K562 (cell line): Measurements from ENCODE around the gene SETSIP. TPM values are rescaled to one million over a fixed set of nuclear protein-coding genes. Genes with fewer than 3 reads are reported as not detected.

Source experiments
- ATAC-seq: fragments of 200-7000 bp; cut with Tn5 transposase; 3 replicates; pipeline ENCODE4 v1.9.1; 2020; ENCODE audit warnings: moderate library complexity
- BruUV-seq: library from RNA; stranded (reverse); fragments of 400-500 nt; replicated peaks from 2 replicates; lab custom pipeline; 2021; lab: Mats Ljungman, UMichigan
- CTCF ChIA-PET: fragments of 300-600 bp; formaldehyde crosslinking; extraction: SDS; loops from one replicate; lab custom pipeline; 2021; ENCODE audit warnings: low intra/inter-chr PET ratio; lab: Yijun Ruan, JAX
- POLR2A ChIA-PET: fragments of 300-600, 350-650 bp; sonication (Branson Sonifier 250); formaldehyde crosslinking; extraction: SDS; loops from one replicate; lab custom pipeline; 2021; ENCODE audit warnings: antibody characterized with exemption, inconsistent platforms; lab: Yijun Ruan, JAX
- DNase-seq, 4 experiments: peaks; one replicate each; pipeline versions ENCODE4 v3.0.0 to v3.0.0-alpha.2; 2011 to 2018; ENCODE audit warnings: low spot score in 3 of 4, mixed read lengths in 3 of 4; ENCODE audit errors: extremely low read depth in 1 of 4
- FAIRE-seq: peaks from 2 replicates; lab custom pipeline; 2011; peaks lifted over from hg19 to GRCh38; lab: Jason Lieb, UNC
- H2AFZ ChIP-seq: 2 replicates; pipeline ENCODE4 v1.6.0; 2011; ENCODE audit warnings: low read depth, low read length, control low read depth, inconsistent platforms
- H3K27ac ChIP-seq: fragments of 200-600 bp; 3 replicates; pipeline ENCODE4 v1.8.0; 2011; ENCODE audit warnings: low read depth, mild to moderate bottlenecking, control low read depth, inconsistent platforms, low read length, moderate library complexity, mixed read lengths; ENCODE audit errors: extremely low read depth
- H3K27me3 ChIP-seq, 2 experiments: fragments of 300-600 bp in 1 of 2; 2 replicates in 1 of 2; 3 replicates in 1 of 2; pipeline versions ENCODE4 v1.6.0 to v1.8.0; 2011; ENCODE audit warnings: inconsistent platforms in 2 of 2, low read length in 2 of 2, mild to moderate bottlenecking in 1 of 2, mixed read lengths in 1 of 2, moderate library complexity in 1 of 2; ENCODE audit not compliant: control insufficient read depth in 2 of 2, insufficient read depth in 2 of 2
- H3K36me3 ChIP-seq: fragments of 300-600 bp; 3 replicates; pipeline ENCODE4 v1.8.0; 2011; ENCODE audit warnings: mild to moderate bottlenecking, low read length, inconsistent platforms; ENCODE audit not compliant: control insufficient read depth, insufficient read depth
- H3K4me1 ChIP-seq, 2 experiments: fragments of 200-600 bp in 1 of 2; replicated peaks in 1 of 2; 2 replicates in 1 of 2; 3 replicates in 1 of 2; pipeline versions ENCODE4 v1.5.1 to v1.8.0; 2011; ENCODE audit warnings: inconsistent platforms in 2 of 2, low read length in 2 of 2, mild to moderate bottlenecking in 1 of 2, mixed read lengths in 1 of 2, moderate library complexity in 1 of 2; ENCODE audit not compliant: control insufficient read depth in 2 of 2, insufficient read depth in 2 of 2
- H3K4me2 ChIP-seq: 2 replicates; pipeline ENCODE4 v1.6.1; 2011; ENCODE audit warnings: low read length, control low read depth, inconsistent platforms, mixed read lengths; ENCODE audit not compliant: insufficient read depth
- H3K4me3 ChIP-seq: fragments of 200-600 bp; sonication (generic), shearing (Covaris generic); 2 replicates; pipeline ENCODE4 v1.5.1; 2016; ENCODE audit warnings: control low read depth, inconsistent platforms
- H3K79me2 ChIP-seq: fragments of 200-600 bp; 3 replicates; pipeline ENCODE4 v1.8.0; 2011; ENCODE audit warnings: low read length, inconsistent platforms; ENCODE audit not compliant: control insufficient read depth, insufficient read depth
- H3K9ac ChIP-seq, 2 experiments: 2 replicates each; pipeline versions ENCODE4 v1.6.0 to v1.6.1; 2011; ENCODE audit warnings: low read depth in 2 of 2, low read length in 2 of 2, control low read depth in 1 of 2, inconsistent platforms in 1 of 2, mild to moderate bottlenecking in 1 of 2, mixed read lengths in 1 of 2; ENCODE audit not compliant: insufficient read depth in 1 of 2
- H3K9me1 ChIP-seq: one replicate; pipeline ENCODE4 v1.6.0; 2011; ENCODE audit warnings: inconsistent platforms, mild to moderate bottlenecking, low read length, moderate library complexity; ENCODE audit not compliant: control insufficient read depth, insufficient read depth
- H3K9me3 ChIP-seq: replicated peaks from 2 replicates; pipeline ENCODE4 v1.5.1; 2011; ENCODE audit warnings: low read depth, low read length, inconsistent platforms; ENCODE audit not compliant: control insufficient read depth, insufficient read depth
- H4K20me1 ChIP-seq: replicated peaks from 2 replicates; pipeline ENCODE4 v1.6.1; 2011; ENCODE audit warnings: low read length, inconsistent platforms, mixed read lengths; ENCODE audit not compliant: control insufficient read depth, insufficient read depth
- CHCHD3 ChIP-seq: fragments of 250-450 bp; sonication (Bioruptor Pico); IDR thresholded peaks from 2 replicates; pipeline ENCODE4 v2.1.2; 2022; ENCODE audit warnings: mild to moderate bottlenecking
- CSDE1 ChIP-seq, 2 experiments: fragments of 450-650 bp; IDR thresholded peaks; 2 replicates each; pipeline ENCODE4 v1.6.1; 2016; ENCODE audit warnings: mild to moderate bottlenecking in 1 of 2
- ELF4 ChIP-seq: fragments of 450-650 bp; formaldehyde crosslinking; IDR thresholded peaks from 2 replicates; pipeline ENCODE4 v1.4.0; 2022; ENCODE audit warnings: missing genetic modification characterization
- FOXM1 ChIP-seq, 2 experiments: fragments of 450-650 bp in 1 of 2; sonication (generic) in 1 of 2; formaldehyde crosslinking in 1 of 2; IDR thresholded peaks; 2 replicates each; pipeline versions ENCODE4 v1.6.1 to v1.9.0; 2017 to 2022; ENCODE audit warnings: low read depth in 2 of 2, mild to moderate bottlenecking in 2 of 2, missing genetic modification reagents in 1 of 2, moderate library complexity in 1 of 2
- NCOA6 ChIP-seq: fragments of 450-650 bp; IDR thresholded peaks from 2 replicates; pipeline ENCODE4 v1.6.1; 2017; ENCODE audit warnings: mild to moderate bottlenecking
- NCOR1 ChIP-seq: fragments of 450-650 bp; IDR thresholded peaks from 2 replicates; pipeline ENCODE4 v1.6.1; 2016; ENCODE audit warnings: mild to moderate bottlenecking, moderate library complexity
- NR2F6 ChIP-seq: fragments of 450-650 bp; formaldehyde crosslinking; IDR thresholded peaks from 2 replicates; pipeline ENCODE4 v1.4.0; 2020; ENCODE audit warnings: mild to moderate bottlenecking
- ZBTB33 ChIP-seq: sonication (generic); formaldehyde crosslinking; IDR thresholded peaks from 2 replicates; pipeline ENCODE4 v1.8.1; 2023; ENCODE audit warnings: mild to moderate bottlenecking, missing genetic modification reagents
- ZNF232 ChIP-seq: sonication (generic); formaldehyde crosslinking; IDR thresholded peaks from 2 replicates; pipeline ENCODE4 v1.8.0; 2022; ENCODE audit warnings: mild to moderate bottlenecking, missing genetic modification reagents
- ZNF592 ChIP-seq: fragments of 450-650 bp; IDR thresholded peaks from 2 replicates; pipeline ENCODE4 v1.6.1; 2017; ENCODE audit warnings: antibody characterized with exemption, mild to moderate bottlenecking
- WGBS: fragments of 100-300 bp; shearing (Covaris generic); methylation state at CpG from one replicate; pipeline ENCODE4 v1.1.6; 2016; ENCODE audit warnings: low coverage, mixed read lengths; ENCODE audit not compliant: insufficient coverage; ENCODE audit errors: missing lambda C conversion rate; 5-methylcytosine and 5-hydroxymethylcytosine counted together
- in situ Hi-C: fragments of 300-500 bp; cut with MboI; formaldehyde crosslinking; loops from 4 replicates; pipeline ENCODE4 v1.15.0; 2018; ENCODE audit warnings: inconsistent platforms, mixed read lengths
- intact Hi-C: fragments of 100-400 bp; cut with micrococcal nuclease; formaldehyde crosslinking; loops from 2 replicates; pipeline ENCODE4 v1.14.2; 2022
- polyA plus RNA-seq, 8 experiments: library from polyadenylated mRNA; depleted of rRNA in 4 of 8; stranded (reverse) in 5 of 8; unstranded in 3 of 8; fragments of >200 nt; fragmentation: Nextera tagmentation in 2 of 8; fragmentation: Illumina TruSeq in 1 of 8; extraction: Ambion mirVana in 2 of 8; extraction: Trizol in 1 of 8; gene quantifications; 2 replicates each; pipeline versions ENCODE4 v1.2.1 to v1.2.3, GENCODE V29; 2011 to 2014; ENCODE audit warnings: inconsistent platforms in 1 of 8, missing spikeins in 1 of 8
- total RNA-seq, 7 experiments: library from RNA; depleted of rRNA in 6 of 7; stranded (reverse); fragments of >200 nt in 6 of 7; fragmentation: Illumina TruSeq in 2 of 7; extraction: Trizol in 2 of 7; gene quantifications; 2 replicates each; pipeline versions ENCODE4 v1.2.1 to v1.2.3, GENCODE V29; 2011 to 2021; ENCODE audit warnings: low replicate concordance in 1 of 7
- TF ChIP-seq, protein P1 (sequence below): sonication (generic); formaldehyde crosslinking; IDR thresholded peaks from 2 replicates; pipeline ENCODE4 v1.8.0; 2022; ENCODE audit warnings: mild to moderate bottlenecking, missing genetic modification reagents

The SETSIP gene
- total and polyA plus RNA-seq, 9 of the 15 experiments (the other 6 are each of a cell fraction or from before 2014, with no cell fraction given) = 0.22 to 0.43 TPM; not detected in 7

GRCh38 chr1:92030656-92031107, 44.5 kb downstream of the SETSIP start:
- H3K9ac ChIP-seq = no peak overlapping the region
- CTCF ChIA-PET = no interaction called here
- intact Hi-C loops = no loop called here

More at GRCh38 chr1:92030656-92031107, 44.5 kb downstream of the SETSIP start:
- FAIRE-seq (no peak), ATAC-seq (no peak), DNase-seq (no peak)
- H3K9me3 ChIP-seq = no peaks in the 10 kb centered on the region
- H3K27me3 ChIP-seq = peaks cover 17 to 40% of the 10 kb centered on the region in 2 experiments
- H4K20me1 ChIP-seq = no peaks in the 10 kb centered on the region
- H2AFZ ChIP-seq = no peak overlapping the region
- no TSS peak for BruUV-seq
- no peak overlapping the region for H3K4me3 ChIP-seq
- TF ChIP-seq NCOA6 = no peak
- TF ChIP-seq CHCHD3 (CRISPR knock-in tag) = no peak
- TF ChIP-seq NCOR1 = no peak
- no peak for TF ChIP-seq ZNF592
- no peak for TF ChIP-seq FOXM1 (IDR thresholded peaks at IDR 0.05; ENCODE audit: low read depth)
- TF ChIP-seq FOXM1 (CRISPR knock-in tag; IDR thresholded peaks at IDR 0.05; ENCODE audit: low read depth) = no peak
- no peak for TF ChIP-seq ZNF232
- no peak for TF ChIP-seq CSDE1 (IDR thresholded peaks at IDR 0.05)
- TF ChIP-seq ELF4 = no peak
- TF ChIP-seq, protein P1, sequence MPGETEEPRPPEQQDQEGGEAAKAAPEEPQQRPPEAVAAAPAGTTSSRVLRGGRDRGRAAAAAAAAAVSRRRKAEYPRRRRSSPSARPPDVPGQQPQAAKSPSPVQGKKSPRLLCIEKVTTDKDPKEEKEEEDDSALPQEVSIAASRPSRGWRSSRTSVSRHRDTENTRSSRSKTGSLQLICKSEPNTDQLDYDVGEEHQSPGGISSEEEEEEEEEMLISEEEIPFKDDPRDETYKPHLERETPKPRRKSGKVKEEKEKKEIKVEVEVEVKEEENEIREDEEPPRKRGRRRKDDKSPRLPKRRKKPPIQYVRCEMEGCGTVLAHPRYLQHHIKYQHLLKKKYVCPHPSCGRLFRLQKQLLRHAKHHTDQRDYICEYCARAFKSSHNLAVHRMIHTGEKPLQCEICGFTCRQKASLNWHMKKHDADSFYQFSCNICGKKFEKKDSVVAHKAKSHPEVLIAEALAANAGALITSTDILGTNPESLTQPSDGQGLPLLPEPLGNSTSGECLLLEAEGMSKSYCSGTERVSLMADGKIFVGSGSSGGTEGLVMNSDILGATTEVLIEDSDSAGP (CRISPR knock-in tag) = no peak
- TF ChIP-seq ZBTB33 (CRISPR knock-in tag) = no peak
- TF ChIP-seq NR2F6 (CRISPR knock-in tag) = no peak
- POLR2A ChIA-PET = no interaction called here
- H3K4me1 ChIP-seq = peaks cover 0 to 7% of the 10 kb centered on the region in 2 experiments; a peak in 2 of 5 replicates
- in situ Hi-C loops = no loop called here
- no peaks in the 10 kb centered on the region for H3K9me1 ChIP-seq
- H3K4me2 ChIP-seq = no peak overlapping the region
- 3% methylated on average over 4 of the region's 4 CpGs for WGBS
- no peak overlapping the region for H3K27ac ChIP-seq
- H3K36me3 ChIP-seq = no peaks in the 10 kb centered on the region
- H3K79me2 ChIP-seq = no peaks in the 10 kb centered on the region
